MM.1S (cell line): ENCODE data around the gene SEMA3D.

Experiments
- DNase-seq: peaks from one replicate; pipeline ENCODE4 v3.0.0-alpha.2; 2015
- H2AFZ ChIP-seq: fragments of 300-600 bp; sonication (generic); 2 replicates; pipeline ENCODE4 v1.6.0; 2016; ENCODE audit warnings: antibody characterized with exemption, low read length
- H3F3A ChIP-seq: fragments of 300-600 bp; sonication (generic); 2 replicates; pipeline ENCODE4 v1.6.1; 2016; ENCODE audit warnings: mild to moderate bottlenecking, antibody characterized with exemption, low read length, moderate library complexity, mixed read lengths; ENCODE audit not compliant: insufficient read depth
- H3K27ac ChIP-seq: fragments of 300-600 bp; sonication (generic); 2 replicates; pipeline ENCODE4 v1.5.1; 2016; ENCODE audit warnings: mild to moderate bottlenecking, low read length
- H3K27me3 ChIP-seq: fragments of 300-600 bp; sonication (generic); replicated peaks from 2 replicates; pipeline ENCODE4 v1.6.0; 2016; ENCODE audit warnings: low read length; ENCODE audit not compliant: insufficient read depth
- H3K36me3 ChIP-seq: fragments of 300-600 bp; sonication (generic); replicated peaks from 2 replicates; pipeline ENCODE4 v1.6.1; 2016; ENCODE audit warnings: mild to moderate bottlenecking, low read length, mixed read lengths; ENCODE audit not compliant: insufficient read depth
- H3K4me1 ChIP-seq: fragments of 300-600 bp; sonication (generic); 2 replicates; pipeline ENCODE4 v1.6.1; 2016; ENCODE audit warnings: low read length, mixed read lengths
- H3K4me2 ChIP-seq: fragments of 300-600 bp; sonication (generic); 2 replicates; pipeline ENCODE4 v1.6.0; 2016; ENCODE audit warnings: low read depth, low read length
- H3K4me3 ChIP-seq: fragments of 300-600 bp; sonication (generic); 2 replicates; pipeline ENCODE4 v1.5.1; 2016; ENCODE audit warnings: low read length, mixed read lengths
- H3K79me2 ChIP-seq: fragments of 300-600 bp; sonication (generic); 2 replicates; pipeline ENCODE4 v1.6.1; 2016; ENCODE audit warnings: mixed run types, low read length, mixed read lengths
- H3K9ac ChIP-seq: fragments of 300-600 bp; sonication (generic); 2 replicates; pipeline ENCODE4 v1.6.1; 2016; ENCODE audit warnings: low read length, mixed read lengths
- H3K9me2 ChIP-seq: fragments of 300-600 bp; sonication (generic); replicated peaks from 2 replicates; pipeline ENCODE4 v1.6.1; 2016; ENCODE audit warnings: mild to moderate bottlenecking, low read length, mixed read lengths; ENCODE audit not compliant: insufficient read depth
- H3K9me3 ChIP-seq: fragments of 300-600 bp; sonication (generic); replicated peaks from 2 replicates; pipeline ENCODE4 v1.6.1; 2016; ENCODE audit warnings: mild to moderate bottlenecking, low read length, mixed read lengths; ENCODE audit not compliant: insufficient read depth
- H4K20me1 ChIP-seq: fragments of 300-600 bp; sonication (generic); 2 replicates; pipeline ENCODE4 v1.6.1; 2016; ENCODE audit warnings: mild to moderate bottlenecking, low read length, moderate library complexity, mixed read lengths; ENCODE audit not compliant: insufficient read depth
- EZH2 ChIP-seq: fragments of 300-600 bp; sonication (generic); optimal IDR thresholded peaks from 2 replicates; pipeline ENCODE3; 2017; ENCODE audit warnings: low read depth, mild to moderate bottlenecking, antibody characterized with exemption, low read length, mixed read lengths
- EZH2phosphoT487 ChIP-seq: fragments of 300-600 bp; sonication (generic); IDR thresholded peaks from 2 replicates; pipeline ENCODE4 v1.6.1; 2018; ENCODE audit warnings: antibody characterized with exemption, low read length
- TF ChIP-seq, protein P1 (sequence below): fragments of 300-600 bp; sonication (generic); IDR thresholded peaks from 2 replicates; pipeline ENCODE4 v1.5.1; 2016; ENCODE audit warnings: antibody characterized with exemption, low read length, mixed read lengths

SEMA3D gene

DNA sequence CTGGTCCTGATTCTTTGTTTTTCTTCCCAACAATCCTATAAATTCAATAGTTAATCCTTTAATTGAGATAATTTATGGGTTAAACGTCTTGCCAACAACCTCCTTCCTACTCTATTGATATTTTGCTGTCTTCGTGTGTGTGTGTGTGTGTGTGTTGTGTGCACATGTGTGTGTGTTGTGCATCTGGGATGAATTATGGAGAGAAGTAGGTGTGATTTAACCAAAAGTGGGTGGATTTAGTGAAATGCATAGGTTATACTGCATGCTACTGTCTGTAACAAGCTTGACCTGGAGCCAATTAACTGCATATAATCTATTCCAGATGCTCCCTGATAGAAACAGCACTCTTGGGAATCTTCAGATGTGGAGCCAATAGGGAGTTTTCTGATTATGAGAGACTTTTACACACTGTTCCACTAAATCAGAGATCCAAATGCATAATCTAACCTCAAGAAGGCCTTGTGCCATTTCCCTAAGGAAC is 61.2 kb downstream of the SEMA3D start:
- no peak for DNase-seq
- Histone ChIP-seq H3K4me1 (no peaks in the 10 kb centered on the region), H2AFZ (no peak overlapping the region), H3K9ac (no peak overlapping the region), H3K9me3 (no peaks in the 10 kb centered on the region), H3K27me3 (no peaks in the 10 kb centered on the region), H3K9me2 (no peaks in the 10 kb centered on the region), H3F3A (no peaks in the 10 kb centered on the region), H3K27ac (no peak overlapping the region), H3K79me2 (no peaks in the 10 kb centered on the region), H3K4me2 (no peak overlapping the region), H3K4me3 (no peak overlapping the region), H4K20me1 (no peaks in the 10 kb centered on the region), H3K36me3 (no peaks in the 10 kb centered on the region)
- TF ChIP-seq, protein P1, sequence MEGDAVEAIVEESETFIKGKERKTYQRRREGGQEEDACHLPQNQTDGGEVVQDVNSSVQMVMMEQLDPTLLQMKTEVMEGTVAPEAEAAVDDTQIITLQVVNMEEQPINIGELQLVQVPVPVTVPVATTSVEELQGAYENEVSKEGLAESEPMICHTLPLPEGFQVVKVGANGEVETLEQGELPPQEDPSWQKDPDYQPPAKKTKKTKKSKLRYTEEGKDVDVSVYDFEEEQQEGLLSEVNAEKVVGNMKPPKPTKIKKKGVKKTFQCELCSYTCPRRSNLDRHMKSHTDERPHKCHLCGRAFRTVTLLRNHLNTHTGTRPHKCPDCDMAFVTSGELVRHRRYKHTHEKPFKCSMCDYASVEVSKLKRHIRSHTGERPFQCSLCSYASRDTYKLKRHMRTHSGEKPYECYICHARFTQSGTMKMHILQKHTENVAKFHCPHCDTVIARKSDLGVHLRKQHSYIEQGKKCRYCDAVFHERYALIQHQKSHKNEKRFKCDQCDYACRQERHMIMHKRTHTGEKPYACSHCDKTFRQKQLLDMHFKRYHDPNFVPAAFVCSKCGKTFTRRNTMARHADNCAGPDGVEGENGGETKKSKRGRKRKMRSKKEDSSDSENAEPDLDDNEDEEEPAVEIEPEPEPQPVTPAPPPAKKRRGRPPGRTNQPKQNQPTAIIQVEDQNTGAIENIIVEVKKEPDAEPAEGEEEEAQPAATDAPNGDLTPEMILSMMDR, result no peak
- no peak for TF ChIP-seq EZH2phosphoT487
- no peak for TF ChIP-seq EZH2

DNA sequence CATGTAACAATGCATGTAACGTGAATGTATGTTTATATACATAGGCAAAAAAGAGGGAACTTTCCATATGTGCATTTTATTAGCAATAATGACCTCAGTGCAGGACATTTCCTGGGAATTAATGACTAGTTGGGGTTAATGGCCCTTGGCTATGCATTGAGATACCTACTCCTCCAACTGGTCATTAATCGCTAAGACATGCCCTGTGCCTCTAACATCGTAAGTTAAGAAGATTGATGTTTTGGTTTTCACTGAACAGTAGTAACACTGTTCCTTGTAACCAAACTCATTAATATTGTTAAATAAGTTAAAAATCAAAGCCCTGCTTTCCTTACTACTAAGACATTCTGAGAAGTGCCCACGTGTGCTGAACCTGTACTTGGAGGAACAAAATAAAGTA is 61.7 kb downstream of the SEMA3D start:
- no peak overlapping the region for H2AFZ ChIP-seq
- no peaks in the 10 kb centered on the region for H3K79me2 ChIP-seq
- no peaks in the 10 kb centered on the region for H3F3A ChIP-seq
- H3K4me1 ChIP-seq, result no peaks in the 10 kb centered on the region
- H3K27me3 ChIP-seq, result no peaks in the 10 kb centered on the region
- H3K36me3 ChIP-seq, result no peaks in the 10 kb centered on the region
- no peak overlapping the region for H3K27ac ChIP-seq
- H3K9ac ChIP-seq, result no peak overlapping the region
- H3K4me3 ChIP-seq, result no peak overlapping the region
- DNase-seq, result no peak
- H3K9me2 ChIP-seq, result no peaks in the 10 kb centered on the region
- H4K20me1 ChIP-seq, result no peaks in the 10 kb centered on the region
- no peaks in the 10 kb centered on the region for H3K9me3 ChIP-seq
- no peak overlapping the region for H3K4me2 ChIP-seq
- no peak for TF ChIP-seq EZH2phosphoT487
- TF ChIP-seq, protein P1, result no peak
- TF ChIP-seq EZH2, result no peak

DNA sequence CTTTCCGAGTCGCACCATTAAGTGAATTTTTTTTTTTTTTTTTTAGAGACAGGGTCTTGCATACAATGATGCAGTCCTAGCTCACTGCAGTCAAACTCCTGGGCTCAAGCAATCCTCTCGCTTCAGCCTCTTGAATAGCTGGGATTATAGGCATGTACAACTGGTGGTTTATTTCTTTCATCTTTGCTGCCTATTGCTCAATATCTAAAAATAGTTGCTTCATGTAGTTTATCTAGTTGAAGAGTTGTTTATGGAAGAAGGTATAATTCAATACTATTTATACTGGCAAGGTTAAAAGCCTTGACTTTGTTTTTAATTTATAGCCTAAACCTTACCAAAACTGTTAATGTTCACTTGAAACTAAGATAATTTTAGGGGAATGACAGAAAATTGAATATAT is 66.9 kb downstream of the SEMA3D start:
- Histone ChIP-seq H3K4me1 (no peaks in the 10 kb centered on the region), H3F3A (no peaks in the 10 kb centered on the region), H3K9me2 (no peaks in the 10 kb centered on the region), H4K20me1 (no peaks in the 10 kb centered on the region), H3K4me3 (no peak overlapping the region), H2AFZ (no peak overlapping the region), H3K4me2 (no peak overlapping the region), H3K9me3 (no peaks in the 10 kb centered on the region), H3K9ac (no peak overlapping the region), H3K79me2 (no peaks in the 10 kb centered on the region), H3K27ac (no peak overlapping the region), H3K36me3 (no peaks in the 10 kb centered on the region), H3K27me3 (no peaks in the 10 kb centered on the region)
- TF ChIP-seq, protein P1, result no peak
- TF ChIP-seq EZH2phosphoT487 (no peak), EZH2 (no peak)
- no peak for DNase-seq
